ENCODE measurements around the gene DACT3. TPM values are rescaled to one million over a fixed set of nuclear protein-coding genes. Genes with fewer than 3 reads are reported as not detected.
A peak's percentile ranks its signal among the peaks of the same experiment; 100 is the strongest.

The DACT3 gene
- total and polyA plus RNA-seq, 7 experiments from 2014 or later: 0.07 to 1.3 (median 0.19) TPM; not detected in 2

GRCh38 chr19:46639358-46640182 is 21.4 kb downstream of the DACT3 start:
- CTCF ChIA-PET: interaction anchor here (0.7 kb wide), 1 partner anchor 21 kb away, joined by 3 read pairs; no protein-coding TSS in a partner anchor

GRCh38 chr19:46637224-46637623 is 23.8 kb downstream of the DACT3 start:
- Mint-ChIP-seq H3K36me3 (peaks cover 0 to 3% (median 0%) of the 10 kb centered on the region in 5 donors), H3K4me3 (no peak overlapping the region), H3K9me3 (no peaks in the 10 kb centered on the region), H3K27ac (no peak overlapping the region), H3K4me1 (peaks cover 10 to 37% (median 22%) of the 10 kb centered on the region in 7 donors), H3K27me3 (peaks cover 0 to 22% (median 5%) of the 10 kb centered on the region in 5 donors)
- ATAC-seq (no peak), DNase-seq (no peak)
- intact Hi-C loops (cut with micrococcal nuclease): no loop called here
- Histone ChIP-seq H3K27me3 (ENCODE audit: control insufficient read depth in 2 of 2, insufficient read depth in 2 of 2, low read length in 2 of 2) (no peaks in the 10 kb centered on the region), H3K9me3 (ENCODE audit: control insufficient read depth in 2 of 3, low read length in 3 of 3) (no peaks in the 10 kb centered on the region), H3K4me3 (ENCODE audit: low read length) (no peak overlapping the region), H3K4me1 (ENCODE audit: control insufficient read depth in 2 of 2, insufficient read depth in 2 of 2, low read length in 2 of 2) (peaks cover 28 to 32% of the 10 kb centered on the region in 2 donors), H3K27ac (ENCODE audit: low read depth, low read length) (peak overlapping the region; percentile 72), H3K36me3 (ENCODE audit: control insufficient read depth in 2 of 3, insufficient read depth in 3 of 3, low read length in 3 of 3) (no peaks in the 10 kb centered on the region)
- POLR2A ChIA-PET: interaction anchor here (0.6 to 0.9 kb wide), 2 partner anchors 25 to 27 kb away, joined by 5 read pairs; no protein-coding TSS in a partner anchor
- CTCF ChIA-PET: interaction anchor here (0.6 to 1.9 kb wide), 9 partner anchors 15 to 97 kb away, joined by 3 to 9 read pairs (median 5); partner anchors contain the start of gene DACT3

More at GRCh38 chr19:46639358-46640182, 21.4 kb downstream of the DACT3 start:
- H3K4me1 Mint-ChIP-seq: peaks cover 0 to 16% (median 7%) of the 10 kb centered on the region in 7 donors
- ATAC-seq (peak; percentile 21), DNase-seq (peak in 1 of 9 donors; percentile 49)
- POLR2A ChIA-PET: interaction anchor here (0.7 to 1.1 kb wide), 2 partner anchors 13 to 22 kb away, joined by 3 to 5 read pairs; no protein-coding TSS in a partner anchor
- Histone ChIP-seq H3K4me3 (ENCODE audit: low read length) (peak overlapping the region; percentile 48), H3K27me3 (ENCODE audit: control insufficient read depth in 2 of 2, insufficient read depth in 2 of 2, low read length in 2 of 2) (no peaks in the 10 kb centered on the region), H3K36me3 (ENCODE audit: control insufficient read depth in 2 of 3, insufficient read depth in 3 of 3, low read length in 3 of 3) (no peaks in the 10 kb centered on the region), H3K9me3 (ENCODE audit: control insufficient read depth in 2 of 3, low read length in 3 of 3) (no peaks in the 10 kb centered on the region), H3K27ac (ENCODE audit: low read depth, low read length) (peak overlapping the region; percentile 72), H3K4me1 (ENCODE audit: control insufficient read depth in 2 of 2, insufficient read depth in 2 of 2, low read length in 2 of 2) (peaks cover 16 to 22% of the 10 kb centered on the region in 2 donors)
- H3K36me3 Mint-ChIP-seq: no peaks in the 10 kb centered on the region
- peak overlapping the region in 1 of 9 donors; percentile 7 for H3K27ac Mint-ChIP-seq
- no peaks in the 10 kb centered on the region for H3K9me3 Mint-ChIP-seq
- H3K27me3 Mint-ChIP-seq: peaks cover 0 to 29% (median 5%) of the 10 kb centered on the region in 5 donors
- intact Hi-C loops (cut with micrococcal nuclease): no loop called here
- peak overlapping the region in 5 of 10 donors; percentile 12 to 71 (median 51) for H3K4me3 Mint-ChIP-seq

GRCh38 chr19:46635920-46636761 is 24.8 kb downstream of the DACT3 start, which contains the start of gene GNG8:
Gene GNG8, minus strand, starts transcription at chr19:46636202. Its CDS starts 1,520 bp downstream, at chr19:46634682.
- ChIA-PET CTCF (interaction anchor here (1.6 to 1.9 kb wide), 3 partner anchors 20 to 26 kb away, joined by 5 to 9 read pairs (median 9); partner anchors contain the start of gene DACT3), POLR2A (interaction anchor here (0.8 to 1.1 kb wide), 3 partner anchors 12 to 25 kb away, joined by 3 to 6 read pairs (median 4); partner anchors contain the start of gene DACT3)
- Mint-ChIP-seq H3K4me1 (peaks cover 10 to 37% (median 22%) of the 10 kb centered on the region in 7 donors), H3K27ac (peak within 1 kb of the TSS in 5 of 9 donors; percentile 48 to 88 (median 84)), H3K36me3 (peaks cover 0 to 3% (median 0%) of the 10 kb centered on the region in 5 donors), H3K9me3 (no peaks in the 10 kb centered on the region), H3K4me3 (peak within 1 kb of the TSS in 7 of 10 donors; percentile 58 to 90 (median 69)), H3K27me3 (peaks cover 0 to 20% (median 5%) of the 10 kb centered on the region in 5 donors)
- H3K27ac ChIP-seq (ENCODE audit: low read depth, low read length): peak within 1 kb of the TSS; percentile 57
- peaks cover 28 to 32% of the 10 kb centered on the region in 2 donors for H3K4me1 ChIP-seq (ENCODE audit: control insufficient read depth in 2 of 2, insufficient read depth in 2 of 2, low read length in 2 of 2)
- DNase-seq (peak in 2 of 9 donors; percentile 31 to 47), ATAC-seq (no peak)
- H3K27me3 ChIP-seq (ENCODE audit: control insufficient read depth in 2 of 2, insufficient read depth in 2 of 2, low read length in 2 of 2): no peaks in the 10 kb centered on the region
- intact Hi-C loops (cut with micrococcal nuclease): loop anchor here in 1 of 2 donors (2.0 kb wide), 1 partner anchor 477 kb away; the partner anchor contains the start of gene ZC3H4
- no peaks in the 10 kb centered on the region for H3K36me3 ChIP-seq (ENCODE audit: control insufficient read depth in 2 of 3, insufficient read depth in 3 of 3, low read length in 3 of 3)
- no peak within 1 kb of the TSS for H3K4me3 ChIP-seq (ENCODE audit: low read length)
- no peaks in the 10 kb centered on the region for H3K9me3 ChIP-seq (ENCODE audit: control insufficient read depth in 2 of 3, low read length in 3 of 3)

- Mint-ChIP-seq H3K4me3 (peak overlapping the region in 9 of 10 donors; percentile 32 to 90 (median 87)), H3K27ac (peak overlapping the region in 3 of 9 donors; percentile 66 to 96 (median 84)), H3K36me3 (peaks cover 0 to 3% (median 0%) of the 10 kb centered on the region in 5 donors), H3K9me3 (no peaks in the 10 kb centered on the region), H3K4me1 (peaks cover 10 to 31% (median 22%) of the 10 kb centered on the region in 7 donors), H3K27me3 (peaks cover 0 to 13% (median 0%) of the 10 kb centered on the region in 5 donors)
- Histone ChIP-seq H3K4me3 (ENCODE audit: low read length) (peak overlapping the region; percentile 40), H3K4me1 (ENCODE audit: control insufficient read depth in 2 of 2, insufficient read depth in 2 of 2, low read length in 2 of 2) (peaks cover 28% of the 10 kb centered on the region in 2 donors), H3K36me3 (ENCODE audit: control insufficient read depth in 2 of 3, insufficient read depth in 3 of 3, low read length in 3 of 3) (no peaks in the 10 kb centered on the region), H3K27ac (ENCODE audit: low read depth, low read length) (peak overlapping the region; percentile 44), H3K9me3 (ENCODE audit: control insufficient read depth in 2 of 3, low read length in 3 of 3) (no peaks in the 10 kb centered on the region), H3K27me3 (ENCODE audit: control insufficient read depth in 2 of 2, insufficient read depth in 2 of 2, low read length in 2 of 2) (no peaks in the 10 kb centered on the region)
- ChIA-PET CTCF (interaction anchor here (1.6 to 2.2 kb wide), 2 partner anchors 20 to 23 kb away, joined by 5 to 7 read pairs; no protein-coding TSS in a partner anchor), POLR2A (interaction anchor here (1.9 to 5.2 kb wide), 5 partner anchors 13 to 34 kb away, joined by 6 to 40 read pairs (median 23); partner anchors contain the start of genes CALM3 and DACT3)
- no peak for ATAC-seq
- intact Hi-C loops (cut with micrococcal nuclease): loop anchor here (1.0 to 5.0 kb wide), 6 partner anchors 20 to 1227 kb away; partner anchors contain the start of genes DACT3 (in 2 of the 2), POLR1G (in 1 of the 2), PPP1R13L (in 1 of the 2) and ZC3H4 (in 1 of the 2)
- no peak for DNase-seq
Observed at GRCh38 chr19:46634656-46635218, 26.2 kb downstream of the DACT3 start.

GRCh38 chr19:46634045-46634655 is 26.8 kb downstream of the DACT3 start:
- no peaks in the 10 kb centered on the region for H3K27me3 ChIP-seq (ENCODE audit: control insufficient read depth in 2 of 2, insufficient read depth in 2 of 2, low read length in 2 of 2)
- H3K27ac ChIP-seq (ENCODE audit: low read depth, low read length): peak overlapping the region; percentile 90
- Mint-ChIP-seq H3K27me3 (peaks cover 0 to 13% (median 0%) of the 10 kb centered on the region in 5 donors), H3K9me3 (no peaks in the 10 kb centered on the region), H3K4me1 (peaks cover 10 to 32% (median 23%) of the 10 kb centered on the region in 7 donors), H3K4me3 (peak overlapping the region in 9 of 10 donors; percentile 81 to 90 (median 87)), H3K27ac (peak overlapping the region in 8 of 9 donors; percentile 66 to 98 (median 94)), H3K36me3 (peaks cover 0 to 3% (median 0%) of the 10 kb centered on the region in 5 donors)
- peak overlapping the region; percentile 62 for H3K4me3 ChIP-seq (ENCODE audit: low read length)
- intact Hi-C loops (cut with micrococcal nuclease): loop anchor here (1.0 to 5.0 kb wide), 6 partner anchors 20 to 1227 kb away; partner anchors contain the start of genes DACT3 (in 2 of the 2), POLR1G (in 1 of the 2), PPP1R13L (in 1 of the 2) and ZC3H4 (in 1 of the 2)
- ATAC-seq: peak; percentile 91
- peaks cover 22 to 23% of the 10 kb centered on the region in 2 donors for H3K4me1 ChIP-seq (ENCODE audit: control insufficient read depth in 2 of 2, insufficient read depth in 2 of 2, low read length in 2 of 2)
- POLR2A ChIA-PET: interaction anchor here (0.7 to 5.2 kb wide), 9 partner anchors 10 to 683 kb away, joined by 3 to 40 read pairs (median 15); partner anchors contain the start of genes CALM3, DACT3 and PTGIR
- CTCF ChIA-PET: interaction anchor here (1.6 to 2.2 kb wide), 3 partner anchors 16 to 22 kb away, joined by 5 to 7 read pairs (median 7); no protein-coding TSS in a partner anchor
- no peaks in the 10 kb centered on the region for H3K9me3 ChIP-seq (ENCODE audit: control insufficient read depth in 2 of 3, low read length in 3 of 3)
- DNase-seq: peak; percentile 86 to 99 (median 97)
- H3K36me3 ChIP-seq (ENCODE audit: control insufficient read depth in 2 of 3, insufficient read depth in 3 of 3, low read length in 3 of 3): no peaks in the 10 kb centered on the region

All from naive thymus-derived CD4-positive, alpha-beta T cell (primary cell).